ENCODE measurements around the gene ACTN1. TPM values are rescaled to one million over a fixed set of nuclear protein-coding genes. Genes with fewer than 3 reads are reported as not detected.

The ACTN1 gene
- total RNA-seq, 2 experiments from 2014 or later, result 31.9 to 35.1 TPM

- POLR2A ChIA-PET, result no interaction called here
- Mint-ChIP-seq H3K4me1 (peaks cover 40% of the 10 kb centered on the region), H3K4me3 (no peak overlapping the region), H3K36me3 (ENCODE audit: low read depth) (peaks cover 4% of the 10 kb centered on the region), H3K27me3 (no peaks in the 10 kb centered on the region), H3K27ac (no peak overlapping the region), H3K9me3 (no peaks in the 10 kb centered on the region)
- CTCF ChIA-PET, result interaction anchor here (1.3 kb wide), 1 partner anchor 197 kb away, joined by 3 read pairs; no protein-coding TSS in a partner anchor
- DNase-seq, result no peak
Measured at GRCh38 chr14:68932686-68933085, 46.4 kb downstream of the ACTN1 start.

GRCh38 chr14:68932231-68932630 lies 46.9 kb downstream of the ACTN1 start:
- peaks cover 1% of the 10 kb centered on the region for H3K9me3 Mint-ChIP-seq
- H3K4me1 Mint-ChIP-seq, result peaks cover 41% of the 10 kb centered on the region
- H3K36me3 Mint-ChIP-seq (ENCODE audit: low read depth), result peaks cover 6% of the 10 kb centered on the region
- DNase-seq, result no peak
- H3K27me3 Mint-ChIP-seq, result no peaks in the 10 kb centered on the region
- CTCF ChIA-PET, result interaction anchor here (1.2 kb wide), 1 partner anchor 21 kb away, joined by 4 read pairs; no protein-coding TSS in a partner anchor
- H3K27ac Mint-ChIP-seq, result no peak overlapping the region
- POLR2A ChIA-PET, result no interaction called here
- H3K4me3 Mint-ChIP-seq, result no peak overlapping the region

DNA sequence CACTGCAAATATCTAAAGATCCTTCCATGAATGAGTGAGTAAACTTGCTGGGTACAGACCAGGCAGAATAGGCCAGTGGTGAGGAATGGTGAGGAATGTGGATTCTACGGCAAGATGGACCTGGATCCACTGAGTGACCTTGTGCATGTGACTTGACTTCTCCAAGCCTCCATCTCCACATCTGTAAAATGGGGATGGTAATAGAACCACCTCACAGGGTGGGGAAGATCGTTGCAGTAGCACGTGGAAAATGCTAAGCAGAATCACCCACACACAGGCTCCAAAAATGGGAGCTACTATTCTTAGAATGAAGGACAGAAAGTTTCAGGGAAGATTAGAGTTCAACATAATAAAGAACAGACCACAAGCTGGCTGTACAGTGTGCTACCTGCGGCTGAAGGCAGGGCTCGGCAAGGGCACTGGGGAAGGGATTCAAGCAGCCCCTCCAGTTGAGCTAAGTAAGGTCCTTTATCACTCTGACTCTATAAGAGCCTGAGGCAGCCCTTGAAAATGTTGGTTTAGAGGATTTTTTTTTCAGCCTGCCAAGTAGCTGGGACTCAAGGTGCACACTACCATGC lies 47.5 kb downstream of the ACTN1 start:
- no peak for DNase-seq
- Mint-ChIP-seq H3K9me3 (peaks cover 7% of the 10 kb centered on the region), H3K27ac (peak overlapping the region; percentile 60), H3K4me1 (peaks cover 42% of the 10 kb centered on the region), H3K36me3 (ENCODE audit: low read depth) (peaks cover 13% of the 10 kb centered on the region), H3K27me3 (no peaks in the 10 kb centered on the region), H3K4me3 (no peak overlapping the region)
- CTCF ChIA-PET, result interaction anchor here (1.2 kb wide), 2 partner anchors 9 to 20 kb away, joined by 3 to 4 read pairs; no protein-coding TSS in a partner anchor
- POLR2A ChIA-PET, result no interaction called here

DNA sequence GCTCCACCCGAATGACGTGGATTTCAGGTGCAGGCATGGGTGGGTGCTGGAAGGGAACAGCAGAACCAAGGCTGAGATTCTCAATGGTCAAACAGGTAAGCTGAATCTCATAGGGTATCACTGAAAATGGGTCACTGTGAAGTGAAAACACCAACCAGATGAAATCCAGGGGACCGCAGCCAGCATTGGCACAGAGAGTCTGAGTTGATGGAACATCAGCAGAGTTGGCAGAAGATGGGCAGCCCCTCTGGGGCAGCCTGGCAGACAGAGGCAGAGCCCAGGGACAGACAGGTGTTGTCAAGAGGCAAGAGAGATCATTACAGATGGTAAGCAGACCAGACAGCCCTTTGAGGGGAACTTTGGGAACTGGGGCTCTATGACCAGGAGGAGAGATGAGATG lies 48.0 kb downstream of the ACTN1 start:
- POLR2A ChIA-PET, result no interaction called here
- Mint-ChIP-seq H3K4me1 (peaks cover 41% of the 10 kb centered on the region), H3K27ac (peak overlapping the region; percentile 60), H3K4me3 (no peak overlapping the region), H3K9me3 (peaks cover 12% of the 10 kb centered on the region), H3K27me3 (no peaks in the 10 kb centered on the region), H3K36me3 (ENCODE audit: low read depth) (peaks cover 18% of the 10 kb centered on the region)
- CTCF ChIA-PET, result interaction anchor here (1.0 to 1.2 kb wide), 3 partner anchors 9 to 45 kb away, joined by 3 to 4 read pairs (median 3); no protein-coding TSS in a partner anchor
- DNase-seq, result no peak

- DNase-seq, result no peak
- Mint-ChIP-seq H3K4me1 (peaks cover 35% of the 10 kb centered on the region), H3K4me3 (no peak overlapping the region), H3K27me3 (no peaks in the 10 kb centered on the region), H3K27ac (no peak overlapping the region), H3K9me3 (peaks cover 16% of the 10 kb centered on the region), H3K36me3 (ENCODE audit: low read depth) (peaks cover 30% of the 10 kb centered on the region)
- ChIA-PET CTCF (no interaction called here), POLR2A (no interaction called here)
Measured at GRCh38 chr14:68929623-68930307, 49.3 kb downstream of the ACTN1 start.

DNA sequence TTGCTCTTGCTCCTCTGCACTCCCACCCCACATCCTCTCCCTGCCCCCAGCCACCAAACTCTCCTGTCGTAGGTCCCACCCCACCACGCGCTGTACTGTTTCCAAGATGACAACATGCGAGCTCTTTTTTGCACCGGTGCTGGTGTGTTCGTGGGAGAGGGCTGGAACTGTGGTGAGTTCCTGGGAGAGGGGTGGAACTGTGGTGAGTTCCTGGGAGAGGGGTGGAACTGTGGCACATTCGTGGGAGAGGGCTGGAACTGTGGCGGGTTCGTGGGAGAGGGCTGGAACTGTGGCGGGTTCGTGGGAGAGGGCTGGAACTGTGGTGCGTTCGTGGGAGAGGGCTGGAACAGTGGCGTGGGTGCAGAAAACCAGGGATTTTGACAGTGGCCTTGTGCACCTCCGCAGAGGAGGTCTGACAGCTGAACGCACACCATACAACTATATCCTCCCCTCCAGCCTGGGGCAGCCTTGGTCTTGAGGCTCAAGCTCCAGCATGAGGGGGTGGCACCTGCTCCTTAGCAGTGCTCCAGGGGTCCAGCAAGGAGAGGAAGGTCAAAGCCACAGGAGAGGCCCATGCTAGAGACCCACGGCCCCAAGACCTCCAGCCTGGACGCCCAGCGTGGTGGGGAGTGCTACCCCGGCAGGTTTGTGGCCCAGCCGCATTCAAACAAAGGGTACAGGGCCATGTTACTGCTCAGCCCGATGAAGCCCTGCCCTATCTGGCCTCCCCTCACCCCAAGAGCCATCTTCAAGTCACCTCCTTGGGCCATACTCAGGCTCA lies 50.1 kb downstream of the ACTN1 start:
- Mint-ChIP-seq H3K4me1 (peaks cover 39% of the 10 kb centered on the region), H3K9me3 (peaks cover 16% of the 10 kb centered on the region), H3K36me3 (ENCODE audit: low read depth) (peaks cover 34% of the 10 kb centered on the region), H3K4me3 (no peak overlapping the region), H3K27ac (peak overlapping the region; percentile 88), H3K27me3 (no peaks in the 10 kb centered on the region)
- ChIA-PET CTCF (interaction anchor here (1.0 kb wide), 1 partner anchor 33 kb away, joined by 3 read pairs; no protein-coding TSS in a partner anchor), POLR2A (no interaction called here)
- no peak for DNase-seq

- Mint-ChIP-seq H3K9me3 (peaks cover 16% of the 10 kb centered on the region), H3K36me3 (ENCODE audit: low read depth) (peaks cover 34% of the 10 kb centered on the region), H3K27ac (peak overlapping the region; percentile 88), H3K27me3 (no peaks in the 10 kb centered on the region), H3K4me1 (peaks cover 46% of the 10 kb centered on the region), H3K4me3 (peak overlapping the region; percentile 17)
- CTCF ChIA-PET, result interaction anchor here (1.0 kb wide), 1 partner anchor 34 kb away, joined by 3 read pairs; no protein-coding TSS in a partner anchor
- POLR2A ChIA-PET, result no interaction called here
- peak; percentile 34 for DNase-seq
Measured at GRCh38 chr14:68927956-68928675, 51.0 kb downstream of the ACTN1 start.

GRCh38 chr14:68927089-68927488 lies 52.0 kb downstream of the ACTN1 start:
- no peak for DNase-seq
- Mint-ChIP-seq H3K27me3 (no peaks in the 10 kb centered on the region), H3K4me1 (peaks cover 46% of the 10 kb centered on the region), H3K9me3 (peaks cover 16% of the 10 kb centered on the region), H3K27ac (peak overlapping the region; percentile 39), H3K36me3 (ENCODE audit: low read depth) (peaks cover 34% of the 10 kb centered on the region), H3K4me3 (no peak overlapping the region)
- ChIA-PET POLR2A (no interaction called here), CTCF (interaction anchor here (0.8 to 3.0 kb wide), 4 partner anchors 9 to 28 kb away, joined by 4 to 13 read pairs (median 5); no protein-coding TSS in a partner anchor)

DNA sequence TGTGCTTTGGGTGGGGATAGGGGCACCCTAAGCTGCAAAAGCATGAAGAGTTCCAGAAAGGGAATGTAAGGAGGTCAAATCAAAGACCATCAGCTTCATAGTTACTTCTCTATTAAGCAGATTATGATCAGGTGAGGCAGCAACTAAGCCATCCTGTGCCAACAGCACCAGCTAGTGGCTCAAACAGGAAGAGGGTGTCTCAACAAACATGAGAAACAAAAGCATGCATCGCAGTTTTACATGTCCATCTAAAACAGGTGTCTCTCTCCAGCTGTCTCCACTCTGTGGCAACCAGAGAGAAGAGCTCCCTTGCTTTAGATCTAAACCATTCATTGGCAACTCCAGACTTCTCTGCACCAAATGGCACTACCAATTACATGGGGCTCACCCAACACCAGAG lies 52.9 kb downstream of the ACTN1 start:
- H3K27ac Mint-ChIP-seq, result no peak overlapping the region
- peak; percentile 18 for DNase-seq
- peaks cover 16% of the 10 kb centered on the region for H3K9me3 Mint-ChIP-seq

DNA sequence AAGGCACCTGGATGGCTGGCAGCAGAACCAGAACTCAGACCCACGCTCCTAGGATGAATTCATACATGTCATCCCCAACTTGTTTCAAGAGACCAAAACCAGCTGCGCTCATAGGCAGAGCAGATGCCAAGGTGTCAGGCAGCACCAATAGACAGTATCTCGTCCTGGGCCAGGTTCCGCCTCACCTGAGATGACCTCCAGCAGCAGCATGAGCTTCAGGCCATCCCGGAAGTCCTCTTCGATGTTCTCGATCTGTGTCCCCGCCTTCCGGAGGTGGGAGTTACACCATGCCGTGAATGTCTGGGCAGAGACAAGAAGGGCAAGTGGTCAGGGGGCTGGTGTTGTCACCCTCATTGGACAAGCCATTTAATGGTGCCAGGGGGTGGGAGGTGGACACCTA lies 53.7 kb downstream of the ACTN1 start:
- CTCF ChIA-PET, result interaction anchor here (1.0 to 3.0 kb wide), 9 partner anchors 10 to 35 kb away, joined by 3 to 13 read pairs (median 4); no protein-coding TSS in a partner anchor
- H3K4me1 Mint-ChIP-seq, result peaks cover 43% of the 10 kb centered on the region
- H3K36me3 Mint-ChIP-seq (ENCODE audit: low read depth), result peaks cover 35% of the 10 kb centered on the region
- no peak overlapping the region for H3K27ac Mint-ChIP-seq
- POLR2A ChIA-PET, result no interaction called here
- H3K27me3 Mint-ChIP-seq, result no peaks in the 10 kb centered on the region
- peaks cover 16% of the 10 kb centered on the region for H3K9me3 Mint-ChIP-seq
- DNase-seq, result no peak
- H3K4me3 Mint-ChIP-seq, result no peak overlapping the region

More for the DNA sequence above, 52.9 kb downstream of the ACTN1 start:
- ChIA-PET POLR2A (no interaction called here), CTCF (interaction anchor here (1.0 to 3.0 kb wide), 5 partner anchors 10 to 34 kb away, joined by 3 to 13 read pairs (median 4); no protein-coding TSS in a partner anchor)
- Mint-ChIP-seq H3K36me3 (ENCODE audit: low read depth) (peaks cover 34% of the 10 kb centered on the region), H3K27me3 (no peaks in the 10 kb centered on the region), H3K4me1 (peaks cover 46% of the 10 kb centered on the region), H3K4me3 (no peak overlapping the region)

GRCh38 chr14:68924186-68925158 lies 54.6 kb downstream of the ACTN1 start:
- Mint-ChIP-seq H3K4me3 (no peak overlapping the region), H3K36me3 (ENCODE audit: low read depth) (peaks cover 36% of the 10 kb centered on the region), H3K4me1 (peaks cover 43% of the 10 kb centered on the region), H3K9me3 (peaks cover 16% of the 10 kb centered on the region), H3K27ac (peak overlapping the region; percentile 62), H3K27me3 (no peaks in the 10 kb centered on the region)
- no peak for DNase-seq
- POLR2A ChIA-PET, result no interaction called here
- CTCF ChIA-PET, result interaction anchor here (0.6 to 3.0 kb wide), 7 partner anchors 9 to 32 kb away, joined by 3 to 13 read pairs (median 4); no protein-coding TSS in a partner anchor
